HFF-Myc (cell line): ENCODE measurements around the gene OPCML.

Experiments used
- DNase-seq: peaks from one replicate; pipeline ENCODE4 v3.0.0-alpha.2; 2011; ENCODE audit warnings: low read depth; ENCODE audit errors: extremely low read depth
- H3K4me3 ChIP-seq: replicated peaks from 2 replicates; pipeline ENCODE4 v1.5.1; 2011; ENCODE audit warnings: low read depth, mild to moderate bottlenecking, control low read depth, low read length
- CTCF ChIP-seq: IDR thresholded peaks from 2 replicates; pipeline ENCODE4 v1.5.1; 2012; ENCODE audit warnings: mild to moderate bottlenecking, low read depth, low read length, control low read depth; ENCODE audit errors: missing control alignments

OPCML gene

GRCh38 chr11:133235381-133235780 lies 296.9 kb downstream of the OPCML start:
- no peak for DNase-seq
- TF ChIP-seq CTCF: no peak
- H3K4me3 ChIP-seq: no peak overlapping the region

GRCh38 chr11:133234883-133235282 lies 297.4 kb downstream of the OPCML start:
- no peak for DNase-seq
- TF ChIP-seq CTCF: no peak

GRCh38 chr11:133232665-133233064 lies 299.6 kb downstream of the OPCML start:
- no peak for DNase-seq
- TF ChIP-seq CTCF: no peak
- H3K4me3 ChIP-seq: no peak overlapping the region

More at GRCh38 chr11:133234883-133235282, 297.4 kb downstream of the OPCML start:
- H3K4me3 ChIP-seq: no peak overlapping the region

GRCh38 chr11:133230431-133230830 lies 301.9 kb downstream of the OPCML start:
- no peak for TF ChIP-seq CTCF
- no peak overlapping the region for H3K4me3 ChIP-seq
- no peak for DNase-seq

- no peak overlapping the region for H3K4me3 ChIP-seq
- no peak for TF ChIP-seq CTCF
- DNase-seq: no peak
These were observed 303.6 kb downstream of the OPCML start for GRCh38 chr11:133228471-133229329.

- H3K4me3 ChIP-seq: no peak overlapping the region
- TF ChIP-seq CTCF: no peak
- no peak for DNase-seq
These were observed 304.6 kb downstream of the OPCML start for GRCh38 chr11:133227632-133228111.

- no peak for DNase-seq
- H3K4me3 ChIP-seq: no peak overlapping the region
- TF ChIP-seq CTCF: no peak
These were observed 308.0 kb downstream of the OPCML start for GRCh38 chr11:133224271-133224670.
